Activated CD4-positive, alpha-beta T cell treated with anti-CD3 and anti-CD28 coated beads for 48 hours (primary cell): Measurements from ENCODE around the gene SPP2.

ENCODE experiments used
- DNase-seq: peaks from one replicate; pipeline ENCODE4 v3.0.0-alpha.2; 2020

SPP2 gene

GRCh38 chr2:234096164-234096563 is 45.7 kb downstream of the SPP2 start:
- DNase-seq = no peak

GRCh38 chr2:234098681-234099080 is 48.2 kb downstream of the SPP2 start:
- DNase-seq = no peak

DNA sequence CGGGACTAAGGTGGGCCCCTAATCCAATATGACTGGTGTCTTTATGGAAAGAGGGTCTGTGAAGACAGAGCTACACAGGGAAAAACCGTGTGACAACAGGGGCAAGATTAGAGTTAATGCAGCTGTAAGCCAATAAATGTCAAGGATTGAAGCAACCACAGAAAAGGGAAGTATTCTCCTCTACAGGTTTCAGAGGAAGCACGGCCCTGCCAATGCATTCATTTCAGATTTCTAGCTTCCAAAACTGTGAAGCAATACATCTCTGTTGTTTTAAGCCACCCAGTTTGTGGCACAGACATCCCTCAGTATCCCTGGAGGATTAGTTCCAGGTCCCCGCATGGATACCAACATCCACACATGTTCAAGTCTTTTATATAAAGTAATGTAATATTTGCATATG is 48.8 kb downstream of the SPP2 start:
- no peak for DNase-seq

GRCh38 chr2:234100686-234101085 is 50.2 kb downstream of the SPP2 start:
- no peak for DNase-seq

DNA sequence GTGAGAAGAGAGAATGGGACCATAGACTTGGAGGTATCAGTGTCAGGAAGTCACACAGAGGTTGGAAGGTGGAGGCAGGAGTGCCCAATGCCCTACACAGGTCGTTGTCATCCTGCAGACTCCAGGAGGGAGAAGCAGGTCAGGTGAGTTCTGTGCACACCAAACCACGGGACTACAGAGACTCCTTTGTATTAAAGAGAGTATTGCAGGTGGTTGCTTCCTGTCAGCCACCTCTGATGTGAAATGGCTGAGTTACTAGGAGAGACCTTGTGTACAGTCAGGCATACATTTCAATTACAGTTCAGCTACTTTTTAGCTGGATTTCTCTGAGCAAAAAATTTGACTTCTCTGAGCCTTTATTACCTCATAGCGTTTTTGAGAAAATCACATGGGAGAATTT is 51.6 kb downstream of the SPP2 start:
- no peak for DNase-seq

DNA sequence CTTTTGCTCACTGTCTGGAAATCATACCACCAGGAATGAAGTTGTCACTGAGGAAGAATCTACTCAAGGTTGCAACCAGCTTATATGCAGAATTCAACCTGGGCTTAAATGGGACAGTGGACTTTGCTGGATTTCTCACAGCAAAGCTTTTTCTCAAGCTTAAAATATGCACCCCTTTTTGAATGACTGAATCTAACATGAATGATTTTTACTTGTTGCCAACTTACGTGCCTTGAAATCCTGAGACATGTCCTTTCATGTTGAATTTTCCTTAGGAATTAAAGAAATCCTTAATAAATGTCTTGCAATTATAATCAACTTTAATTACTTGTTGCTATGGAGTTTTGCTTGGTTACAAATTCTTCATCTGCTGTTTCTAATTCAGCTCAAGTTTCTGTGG is 57.4 kb downstream of the SPP2 start:
- no peak for DNase-seq

DNA sequence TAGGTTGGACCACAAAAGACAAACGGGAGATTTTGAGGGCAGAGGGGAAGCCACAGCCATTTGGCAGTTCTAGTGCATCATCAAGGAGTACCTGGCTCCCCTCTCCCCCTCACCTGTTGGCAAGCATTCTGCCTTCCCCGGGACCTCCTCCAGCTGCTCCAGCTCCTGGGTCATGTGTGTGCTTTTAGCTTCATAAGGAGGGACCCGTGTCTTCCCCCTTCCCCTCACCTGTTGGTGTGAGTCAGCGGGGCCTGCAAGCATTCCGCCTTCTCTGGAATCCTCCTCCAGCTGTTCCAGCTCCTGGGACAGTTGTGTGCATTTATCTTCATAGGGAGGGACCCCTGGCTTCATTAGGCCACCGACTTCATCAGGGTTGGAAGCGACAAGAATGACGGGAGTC is 58.8 kb downstream of the SPP2 start:
- no peak for DNase-seq

DNA sequence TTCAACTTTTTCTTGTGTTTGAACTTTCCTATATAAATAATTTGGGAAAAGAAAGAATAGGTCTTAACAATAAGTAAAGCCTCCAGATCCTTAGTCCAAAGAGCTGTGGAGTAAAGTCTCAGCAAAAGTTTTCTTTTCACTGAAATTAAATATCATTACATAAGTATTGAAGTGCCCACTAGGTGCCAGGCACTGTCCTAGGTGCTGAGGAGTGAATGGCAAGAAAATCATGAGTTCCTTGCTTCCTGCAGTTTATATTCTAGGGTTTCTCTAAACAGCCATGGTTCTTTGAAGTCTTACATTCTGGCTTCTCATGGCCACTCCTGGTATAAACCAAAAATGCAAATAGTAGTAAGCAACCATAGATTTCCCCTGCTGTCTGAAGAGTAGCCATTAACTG is 59.7 kb downstream of the SPP2 start:
- no peak for DNase-seq

- no peak for DNase-seq
These were observed 61.0 kb downstream of the SPP2 start for GRCh38 chr2:234111523-234111922.

DNA sequence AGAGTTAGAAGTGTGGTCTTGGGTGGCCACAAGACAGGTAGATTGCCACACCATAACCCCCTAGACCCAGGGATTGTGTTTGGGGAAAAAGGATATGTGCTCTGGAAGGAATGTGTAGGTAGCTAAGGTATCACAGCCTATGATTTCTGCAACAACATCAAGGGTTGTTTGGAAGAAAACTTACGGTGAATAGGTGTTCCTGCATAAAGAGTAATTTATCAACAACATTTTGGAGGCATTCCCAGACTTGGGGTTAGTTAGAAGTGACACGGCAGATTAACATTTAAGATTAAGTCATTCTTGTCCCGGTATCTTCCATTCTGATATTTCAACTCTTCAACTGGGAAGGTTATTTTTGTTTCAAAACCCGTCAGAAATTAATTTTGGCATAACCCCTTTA is 65.5 kb downstream of the SPP2 start:
- no peak for DNase-seq

DNA sequence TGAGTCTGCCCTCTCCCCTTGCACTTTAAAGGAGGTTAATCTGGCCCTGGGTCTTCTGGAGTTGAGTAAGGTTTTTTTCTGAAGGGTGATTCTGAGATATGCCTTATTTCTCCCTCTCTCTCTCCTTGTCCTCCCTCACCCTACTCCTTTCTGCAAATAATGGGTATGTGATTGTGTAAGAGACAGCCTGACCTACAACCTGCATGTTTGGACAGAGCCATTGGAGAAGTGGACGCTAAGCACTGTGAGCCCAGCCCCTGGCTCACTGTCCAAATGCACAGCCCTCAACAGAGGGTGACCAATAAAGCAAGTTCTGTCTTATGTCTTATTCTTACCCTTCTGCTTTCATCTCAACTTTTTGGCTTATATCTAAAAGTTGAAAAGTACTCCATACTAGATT is 71.5 kb downstream of the SPP2 start:
- no peak for DNase-seq

DNA sequence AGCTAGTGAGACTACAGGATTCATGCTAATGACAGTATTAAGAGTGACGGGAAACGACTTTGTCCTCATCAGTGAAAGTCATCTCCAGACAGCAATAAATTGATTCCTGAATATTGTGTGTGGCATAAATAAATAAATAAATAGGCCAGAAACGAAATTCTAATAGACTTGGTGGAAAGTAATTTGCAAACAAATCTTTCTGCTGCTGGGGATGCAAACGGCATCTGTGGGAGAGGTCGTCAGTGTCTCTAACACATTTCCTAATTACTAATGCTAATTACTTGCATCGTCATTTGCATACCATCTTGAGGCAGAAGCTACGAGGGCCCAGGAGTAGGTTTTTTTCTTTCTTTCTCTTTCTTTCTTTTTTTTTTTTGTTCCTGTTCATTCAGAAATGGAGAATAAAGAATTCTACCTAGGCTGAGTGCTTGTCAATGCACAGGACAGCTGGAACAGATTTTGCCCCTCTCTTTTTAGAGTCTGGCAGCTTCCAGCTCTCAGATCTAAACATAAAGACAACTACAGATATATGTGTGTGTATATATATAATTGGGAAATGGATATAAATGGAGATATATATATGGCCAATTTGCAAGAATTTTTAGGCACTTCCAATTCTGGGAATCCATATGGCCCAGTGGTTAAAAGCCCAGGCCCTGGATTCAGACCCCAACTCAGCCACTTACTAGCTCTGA is 75.1 kb downstream of the SPP2 start:
- DNase-seq = no peak

- no peak for DNase-seq
These were observed 75.6 kb downstream of the SPP2 start for GRCh38 chr2:234126146-234126470.
